Mucosa of descending colon (tissue), 3 donors: ENCODE data around the gene SCN8A. TPM values are rescaled to one million over a fixed set of nuclear protein-coding genes. Genes with fewer than 3 reads are reported as not detected.

Experiments used
- ATAC-seq: fragments of 200-7000 bp; cut with Tn5 transposase; one replicate; pipeline ENCODE4 v1.9.1; 2020; ENCODE audit warnings: mild to moderate bottlenecking, moderate library complexity
- DNase-seq, 3 donors: peaks; one replicate each; pipeline ENCODE4 v3.0.0-alpha.2; 2020
- H3K36me3 ChIP-seq: fragments of 200-600 bp; one replicate; pipeline ENCODE4 v1.8.0; 2021; ENCODE audit warnings: low read depth, mild to moderate bottlenecking
- H3K4me1 ChIP-seq: fragments of 200-600 bp; one replicate; pipeline ENCODE4 v1.8.0; 2021; ENCODE audit warnings: low read depth, mild to moderate bottlenecking
- H3K4me3 ChIP-seq: fragments of 200-600 bp; one replicate; pipeline ENCODE4 v1.8.0; 2021; ENCODE audit warnings: mild to moderate bottlenecking
- H3K9me3 ChIP-seq: fragments of 200-600 bp; one replicate; pipeline ENCODE4 v1.8.0; 2021; ENCODE audit warnings: mild to moderate bottlenecking
- intact Hi-C, 2 donors: fragments of 100-400 bp; cut with DNase I in 1 of 2; cut with micrococcal nuclease in 1 of 2; formaldehyde crosslinking; loops; one replicate each; pipeline versions ENCODE4 v1.11.0 to v1.11.1; 2022; cut with DNase I, micrococcal nuclease
- total RNA-seq, 3 donors: library from RNA; stranded (reverse); fragmentation: NEBNext Ultra II Directional in 2 of 3; extraction: Animal tissue kit (Norgen Biotek cat#: 25700) in 2 of 3; gene quantifications; one replicate each; pipeline versions ENCODE4 v1.2.1 to v1.2.4, GENCODE V29; 2021 to 2023
- TF ChIP-seq, protein P1 (sequence below): fragments of 200-600 bp; IDR thresholded peaks from one replicate; pipeline ENCODE4 v1.8.0; 2022; ENCODE audit warnings: antibody characterized with exemption, mild to moderate bottlenecking
- donor health status: DM: no; HTN: no; CAD: no; lungs with moderate emphysema.
- donor health status: DM: no; HTN: no; CAD: no.
- donor health status: DM: no; HTN: yes; CAD: no.

SCN8A gene
- total RNA-seq, 3 donors from 2014 or later = 2.7 to 5.2 (median 3.6) TPM

DNA sequence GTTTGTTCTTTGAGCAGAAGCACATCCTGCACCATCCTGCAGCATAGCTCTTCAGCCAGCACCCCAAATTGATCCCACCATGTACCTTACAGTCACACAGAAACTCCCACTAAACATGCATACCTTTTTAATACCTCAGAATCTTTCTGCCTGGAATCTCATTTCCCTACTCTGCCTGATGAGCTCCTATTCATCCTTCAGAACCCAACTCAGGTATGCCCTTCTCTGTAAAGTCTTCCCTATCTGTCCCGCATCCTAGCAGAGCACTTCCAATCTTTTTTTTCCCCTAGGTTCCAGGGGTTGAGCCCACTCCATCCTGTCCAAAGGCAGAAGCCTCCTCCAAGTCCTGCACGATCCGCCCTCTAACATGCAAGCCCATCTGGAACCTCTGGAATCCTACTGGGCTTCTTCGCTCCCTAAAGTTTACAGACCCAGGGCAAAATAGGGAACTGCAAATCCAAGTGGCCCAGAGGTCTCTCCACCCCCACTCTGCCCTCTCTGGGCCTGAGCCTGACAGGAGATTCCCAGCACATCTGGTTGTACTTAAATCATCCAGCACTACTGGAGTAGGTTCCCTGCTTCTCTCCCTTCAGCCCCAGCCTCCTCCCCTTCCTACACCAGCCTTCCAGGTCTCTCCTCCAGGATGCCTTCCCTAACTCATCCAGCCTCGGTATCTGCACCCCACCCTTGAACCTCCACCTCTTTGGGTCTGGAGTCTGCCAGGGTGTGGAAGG is 261.5 kb downstream of the SCN8A start:
- H3K36me3 ChIP-seq = no peaks in the 10 kb centered on the region
- TF ChIP-seq, protein P1, sequence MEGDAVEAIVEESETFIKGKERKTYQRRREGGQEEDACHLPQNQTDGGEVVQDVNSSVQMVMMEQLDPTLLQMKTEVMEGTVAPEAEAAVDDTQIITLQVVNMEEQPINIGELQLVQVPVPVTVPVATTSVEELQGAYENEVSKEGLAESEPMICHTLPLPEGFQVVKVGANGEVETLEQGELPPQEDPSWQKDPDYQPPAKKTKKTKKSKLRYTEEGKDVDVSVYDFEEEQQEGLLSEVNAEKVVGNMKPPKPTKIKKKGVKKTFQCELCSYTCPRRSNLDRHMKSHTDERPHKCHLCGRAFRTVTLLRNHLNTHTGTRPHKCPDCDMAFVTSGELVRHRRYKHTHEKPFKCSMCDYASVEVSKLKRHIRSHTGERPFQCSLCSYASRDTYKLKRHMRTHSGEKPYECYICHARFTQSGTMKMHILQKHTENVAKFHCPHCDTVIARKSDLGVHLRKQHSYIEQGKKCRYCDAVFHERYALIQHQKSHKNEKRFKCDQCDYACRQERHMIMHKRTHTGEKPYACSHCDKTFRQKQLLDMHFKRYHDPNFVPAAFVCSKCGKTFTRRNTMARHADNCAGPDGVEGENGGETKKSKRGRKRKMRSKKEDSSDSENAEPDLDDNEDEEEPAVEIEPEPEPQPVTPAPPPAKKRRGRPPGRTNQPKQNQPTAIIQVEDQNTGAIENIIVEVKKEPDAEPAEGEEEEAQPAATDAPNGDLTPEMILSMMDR = no peak
- intact Hi-C loops = no loop called here
- DNase-seq (no peak), ATAC-seq (no peak)
- peaks cover 10% of the 10 kb centered on the region for H3K4me1 ChIP-seq
- no peak overlapping the region for H3K4me3 ChIP-seq
- no peaks in the 10 kb centered on the region for H3K9me3 ChIP-seq

DNA sequence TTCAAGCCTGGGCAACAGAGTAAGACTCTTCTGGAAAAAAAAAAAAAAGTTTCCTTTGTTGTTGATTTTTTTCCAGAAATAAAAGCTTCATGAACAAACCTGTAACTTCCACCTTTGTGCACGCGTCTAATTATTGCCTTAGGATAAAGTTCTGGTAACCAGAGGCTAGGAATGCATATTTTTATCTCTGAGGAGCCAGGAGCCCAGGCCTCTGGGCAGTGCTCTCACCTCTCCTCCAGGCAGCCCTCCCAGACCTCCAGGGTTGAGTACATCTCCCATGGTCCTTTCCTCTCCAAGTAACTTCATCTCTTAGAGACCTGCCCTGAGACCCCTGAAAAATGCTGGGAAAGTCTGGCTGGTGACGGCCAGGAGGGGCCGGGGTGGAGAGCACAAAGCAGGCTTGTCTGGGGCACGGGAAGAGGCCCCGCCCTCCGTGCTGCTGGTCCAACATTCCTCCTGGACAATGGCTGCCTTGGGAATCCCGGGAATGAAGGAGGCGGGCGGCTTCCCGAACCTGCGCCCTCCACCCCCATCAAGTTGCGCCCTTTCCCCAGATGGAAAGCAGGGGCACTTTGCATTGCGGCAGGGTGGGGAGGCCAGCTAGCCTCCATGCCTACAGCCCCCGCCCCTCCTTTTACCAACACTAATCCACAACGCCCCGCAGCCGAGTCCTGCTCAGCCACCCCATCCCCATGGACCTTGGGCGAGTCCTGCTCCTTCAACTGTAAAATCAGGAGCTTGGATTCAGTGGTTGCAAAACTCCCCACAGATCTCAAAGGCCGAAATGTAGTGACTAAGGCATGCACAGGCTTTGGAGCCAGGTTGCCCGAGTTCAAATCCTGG is 264.8 kb downstream of the SCN8A start:
- H3K4me3 ChIP-seq = no peak overlapping the region
- ATAC-seq (peak; percentile 35), DNase-seq (no peak)
- TF ChIP-seq, protein P1 = no peak
- no peaks in the 10 kb centered on the region for H3K36me3 ChIP-seq
- no peaks in the 10 kb centered on the region for H3K9me3 ChIP-seq
- H3K4me1 ChIP-seq = peaks cover 3% of the 10 kb centered on the region
- intact Hi-C loops = no loop called here

DNA sequence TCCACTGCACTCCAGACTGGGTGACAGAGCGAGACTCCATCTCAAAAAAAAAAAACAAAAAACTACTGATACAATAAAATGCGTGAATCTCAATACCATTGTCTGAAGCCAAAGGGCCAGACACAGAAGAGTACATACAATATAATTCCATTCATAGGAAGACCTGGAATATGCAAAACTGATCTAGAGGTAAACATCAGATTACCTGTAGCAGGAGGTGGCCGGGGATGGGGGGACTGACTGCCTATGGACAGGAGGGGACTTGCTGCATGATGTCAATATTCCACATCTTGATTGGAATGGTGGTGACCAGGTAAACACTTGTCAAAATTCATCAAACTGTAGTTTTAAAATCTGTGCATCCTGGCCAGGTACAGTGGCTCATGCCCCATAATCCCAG is 270.0 kb downstream of the SCN8A start:
- H3K9me3 ChIP-seq = no peaks in the 10 kb centered on the region
- no peak for DNase-seq
- ATAC-seq = no peak
- intact Hi-C loops = no loop called here
- H3K4me3 ChIP-seq = no peak overlapping the region
- TF ChIP-seq, protein P1 = no peak
- no peaks in the 10 kb centered on the region for H3K36me3 ChIP-seq
- peaks cover 9% of the 10 kb centered on the region for H3K4me1 ChIP-seq

Other genes with a start within 250 kb of the SCN8A start
- not detected for gene CELA1, start 244.6 kb upstream of the SCN8A start, total RNA-seq
- 10 to 100 TPM; 10.7 to 20.6 (median 17.9) TPM for gene GALNT6, start 199.8 kb upstream of the SCN8A start, total RNA-seq
- 1 to 10 TPM in 2 of 3 donors, under 1 TPM in 1; 0.84 to 1.8 (median 1.5) TPM for gene SLC4A8, start 166.4 kb upstream of the SCN8A start, total RNA-seq